Femur (tissue), 1 donor: ENCODE results near the gene LDLRAD4.

Experiments used
- DNase-seq: peaks from one replicate; pipeline ENCODE4 v3.0.0-alpha.2; 2017

LDLRAD4 gene

DNA sequence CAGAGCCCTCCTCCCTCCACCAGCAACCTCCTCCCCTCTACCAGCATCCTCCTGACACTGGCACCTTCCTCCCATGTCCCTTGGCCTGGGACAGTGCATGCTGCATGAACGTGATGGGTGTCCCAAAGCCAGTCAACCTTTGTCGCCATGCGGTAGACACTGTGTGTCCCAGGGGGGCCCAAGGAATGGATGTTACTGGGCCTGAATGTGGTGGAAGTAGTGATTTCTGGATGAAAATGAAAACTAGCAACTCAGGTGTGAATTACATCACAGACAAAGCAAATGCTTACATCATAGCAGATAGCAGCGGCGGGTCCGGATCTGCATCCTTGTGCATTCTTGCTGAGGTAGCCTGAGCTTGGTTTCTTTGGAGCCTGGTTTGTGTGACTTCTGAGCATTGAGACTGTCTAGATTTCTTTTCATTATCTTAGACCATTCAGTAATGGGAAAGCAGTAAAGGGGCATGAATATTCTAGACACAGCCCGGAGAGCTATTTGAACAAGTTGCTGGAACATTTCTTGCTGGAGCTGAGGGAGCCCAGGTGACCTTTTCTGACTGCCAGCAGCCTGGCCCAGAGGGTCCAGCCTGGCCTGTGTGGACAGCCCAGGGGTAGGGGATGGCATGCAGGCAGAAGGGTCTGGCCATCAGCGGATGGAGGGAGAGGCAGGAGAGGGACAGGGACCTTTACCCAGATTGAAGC, 407.4 kb downstream of the LDLRAD4 start:
- DNase-seq = no peak

DNA sequence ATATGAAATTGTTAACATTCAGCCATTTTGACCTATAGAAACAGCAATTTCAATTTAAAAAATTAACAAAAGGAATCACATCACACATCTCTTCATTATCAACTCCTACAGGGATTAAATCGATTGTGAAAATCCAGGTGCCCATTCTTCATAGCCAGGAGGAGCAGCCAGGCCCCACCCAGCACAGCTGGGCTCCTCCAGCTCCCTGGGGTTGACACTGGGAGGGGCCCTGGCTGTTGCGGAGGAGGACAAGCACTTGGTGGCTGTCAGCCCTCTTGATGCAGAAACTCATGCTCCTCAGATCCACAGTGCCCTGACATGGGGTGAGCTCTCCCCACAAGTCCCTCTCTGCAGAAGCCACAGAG, 408.0 kb downstream of the LDLRAD4 start:
- no peak for DNase-seq

DNA sequence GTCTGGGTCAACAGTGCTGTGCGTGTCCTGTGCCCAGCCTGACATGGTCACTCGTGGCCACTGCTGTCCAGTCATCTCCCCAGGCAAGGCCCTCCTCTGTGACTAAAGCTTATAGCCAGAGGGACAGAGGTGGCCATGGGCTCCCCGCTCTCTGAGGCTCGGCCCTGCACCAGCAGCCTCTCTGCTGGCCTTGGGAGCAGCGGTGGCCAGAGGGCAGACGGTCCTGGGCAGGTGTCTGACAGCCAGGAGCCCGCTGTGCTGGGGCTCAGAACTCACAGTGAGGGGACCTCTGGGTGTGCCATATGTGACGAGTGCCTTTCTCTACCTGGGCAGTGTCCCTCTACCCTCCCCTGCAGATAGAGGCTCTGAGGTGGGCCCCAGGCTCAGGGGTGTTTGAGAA, 409.1 kb downstream of the LDLRAD4 start:
- DNase-seq = peak; percentile 14

DNA sequence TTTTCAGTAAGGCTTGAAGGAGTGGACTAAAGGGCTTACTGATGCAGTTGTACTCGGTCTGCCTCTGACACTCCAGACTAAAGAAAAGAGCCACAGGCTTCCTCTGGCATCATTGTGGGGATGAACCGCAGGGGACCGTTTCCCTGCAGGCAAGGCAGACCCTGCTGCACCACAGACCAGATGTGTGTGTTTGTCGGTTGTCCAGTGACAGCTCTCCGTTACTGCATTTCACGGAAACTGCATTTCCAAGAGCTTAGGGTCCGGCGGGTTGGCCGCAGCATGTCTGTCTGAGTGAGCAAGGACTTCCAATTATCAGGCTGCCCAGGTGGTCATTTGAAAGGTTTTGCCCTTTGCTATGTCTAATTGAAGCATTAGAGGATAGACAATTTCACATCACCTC, 409.7 kb downstream of the LDLRAD4 start:
- peak; percentile 41 for DNase-seq

DNA sequence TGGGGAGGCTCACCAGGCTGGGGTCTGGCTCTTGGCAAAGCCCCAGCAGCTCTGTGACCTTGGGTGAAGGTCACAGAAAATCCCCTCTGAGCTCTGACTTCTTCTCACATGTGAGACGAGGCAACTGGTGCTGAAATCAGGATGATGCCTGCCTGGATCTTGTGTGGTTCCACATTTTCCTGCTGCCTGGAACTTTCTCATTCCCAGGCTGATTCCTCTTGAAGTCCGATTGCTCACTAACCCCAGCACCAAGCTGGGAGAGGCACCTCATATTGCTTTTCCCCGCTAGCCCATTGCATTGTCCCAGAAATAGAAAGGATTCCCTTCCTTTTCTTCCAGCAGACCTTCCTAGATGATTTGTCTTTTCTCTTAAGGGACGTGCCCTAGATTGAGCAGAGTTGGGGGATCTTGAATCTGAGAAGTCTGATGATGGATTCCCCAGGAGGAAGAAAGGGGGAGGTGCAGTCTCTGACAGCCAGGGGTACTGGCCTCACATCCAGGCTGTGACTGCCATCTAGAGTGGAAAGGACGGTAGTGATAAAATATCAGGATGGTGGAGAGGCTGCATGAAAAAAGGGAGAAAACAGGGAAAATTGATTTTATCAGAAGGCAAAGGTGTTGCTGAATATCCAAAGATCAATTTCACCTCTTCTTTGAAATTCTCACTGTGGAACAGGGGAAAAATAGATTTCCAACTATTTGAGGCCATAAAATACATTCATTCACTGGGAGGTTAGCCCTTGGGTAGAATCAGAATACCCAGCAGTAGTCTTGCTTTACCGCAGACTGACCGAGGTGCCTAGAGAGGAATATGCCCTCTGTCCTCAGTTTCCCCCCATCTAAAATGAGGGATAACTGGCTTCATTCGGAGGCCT, 411.5 kb downstream of the LDLRAD4 start:
- peak; percentile 82 for DNase-seq

DNA sequence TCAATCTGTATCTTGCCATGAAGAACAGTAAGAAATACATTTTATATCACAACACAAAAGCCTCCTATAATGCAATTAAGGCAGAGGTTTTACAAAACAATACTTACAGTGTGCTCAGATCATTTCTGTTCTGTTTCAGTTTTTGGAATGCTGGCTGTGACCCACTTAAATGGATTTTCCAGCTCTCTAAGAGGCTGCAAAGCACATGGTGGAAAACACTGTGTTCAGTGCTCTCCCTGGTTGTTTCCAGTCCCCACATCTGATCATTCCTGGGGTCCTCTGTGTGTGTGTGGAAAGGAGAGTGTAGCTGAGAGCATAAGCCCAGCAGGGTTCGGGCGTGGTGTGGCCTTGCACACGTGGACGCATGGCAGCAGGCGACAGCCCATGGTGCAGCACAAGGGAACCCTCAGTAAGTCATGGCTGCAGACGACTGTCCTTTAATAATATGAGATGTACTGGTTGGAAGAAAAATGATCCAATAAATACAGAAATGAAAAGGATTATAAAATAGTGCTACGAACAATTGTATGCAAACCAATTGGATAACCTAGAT, 412.2 kb downstream of the LDLRAD4 start:
- DNase-seq = peak; percentile 14

DNA sequence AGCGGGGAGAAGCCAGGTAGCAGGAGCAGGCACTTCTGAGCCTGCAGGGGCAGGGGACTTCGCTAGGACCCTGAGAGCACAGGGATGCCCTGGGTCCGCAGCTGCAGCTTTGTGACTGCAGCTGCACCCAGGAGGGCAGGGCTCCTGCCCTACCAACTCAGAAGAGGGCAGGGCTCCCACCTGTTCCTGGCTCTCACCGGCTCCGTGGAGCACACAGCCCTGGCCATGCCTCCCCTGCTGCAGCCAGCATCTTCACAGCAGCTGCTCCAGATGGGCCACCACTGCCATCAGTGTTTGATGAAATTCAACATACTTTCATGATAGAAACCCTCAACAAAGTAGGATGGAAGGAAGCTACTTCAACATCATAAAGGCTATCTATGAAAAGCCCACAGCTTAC, 415.1 kb downstream of the LDLRAD4 start:
- DNase-seq = no peak

DNA sequence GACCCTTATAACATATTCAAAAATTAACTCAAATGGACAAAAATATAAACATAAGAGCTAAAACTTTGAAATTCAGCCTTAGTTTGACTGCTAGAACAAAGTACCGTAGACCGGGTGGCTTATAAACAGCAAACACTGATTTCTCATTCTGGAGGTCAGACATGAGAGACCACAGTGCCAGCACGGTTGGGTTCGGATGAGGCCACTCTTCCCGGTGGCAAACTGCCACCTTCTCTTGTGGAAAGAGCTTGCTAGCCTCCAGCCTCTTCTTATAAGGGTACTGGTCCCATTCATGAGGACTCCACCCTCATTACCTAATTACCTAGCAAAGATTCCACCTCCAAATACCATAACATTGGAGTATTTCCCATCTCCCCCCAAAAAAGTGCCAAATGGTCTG, 416.5 kb downstream of the LDLRAD4 start:
- DNase-seq = peak; percentile 36

DNA sequence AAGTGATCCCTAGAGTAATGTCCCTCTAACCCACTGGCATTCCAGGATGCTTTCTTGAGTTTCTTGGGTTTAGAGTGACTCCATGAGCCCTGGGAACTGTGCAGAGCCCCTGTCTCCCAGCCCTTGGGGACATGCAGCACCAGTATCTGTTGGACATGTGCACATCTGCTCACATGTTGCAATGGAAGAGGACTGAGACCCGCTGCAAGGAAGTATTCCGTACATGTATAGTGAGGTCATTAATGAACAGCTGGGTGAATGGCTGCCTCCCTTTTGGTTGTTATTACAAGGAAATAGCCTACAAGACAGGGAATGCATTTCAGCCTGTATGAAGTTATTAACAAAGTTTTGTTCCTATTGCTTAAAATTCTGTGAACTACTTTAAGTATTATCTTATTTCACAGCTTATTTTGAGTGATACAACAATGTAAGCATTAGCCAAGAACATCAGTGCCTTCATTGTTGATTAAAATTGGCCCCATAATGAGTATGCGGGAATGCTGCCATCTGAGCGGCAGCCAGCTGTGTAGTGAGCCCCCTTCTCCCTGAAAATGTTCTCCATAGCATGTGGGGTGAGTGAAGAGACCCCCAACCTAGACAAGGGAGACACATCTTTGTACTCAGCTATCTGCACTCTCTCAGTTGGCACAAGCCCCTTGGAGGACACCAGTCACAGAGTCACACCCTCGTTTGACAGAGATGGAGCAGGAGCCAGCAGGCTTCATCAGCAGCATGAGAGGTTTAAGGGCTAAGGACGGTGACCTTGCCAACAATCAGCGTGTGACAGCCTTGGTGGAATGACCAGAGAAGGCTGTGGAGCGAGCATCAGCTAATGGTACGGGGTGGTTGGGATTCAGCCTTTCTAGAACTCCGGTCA, 420.4 kb downstream of the LDLRAD4 start:
- DNase-seq = no peak

DNA sequence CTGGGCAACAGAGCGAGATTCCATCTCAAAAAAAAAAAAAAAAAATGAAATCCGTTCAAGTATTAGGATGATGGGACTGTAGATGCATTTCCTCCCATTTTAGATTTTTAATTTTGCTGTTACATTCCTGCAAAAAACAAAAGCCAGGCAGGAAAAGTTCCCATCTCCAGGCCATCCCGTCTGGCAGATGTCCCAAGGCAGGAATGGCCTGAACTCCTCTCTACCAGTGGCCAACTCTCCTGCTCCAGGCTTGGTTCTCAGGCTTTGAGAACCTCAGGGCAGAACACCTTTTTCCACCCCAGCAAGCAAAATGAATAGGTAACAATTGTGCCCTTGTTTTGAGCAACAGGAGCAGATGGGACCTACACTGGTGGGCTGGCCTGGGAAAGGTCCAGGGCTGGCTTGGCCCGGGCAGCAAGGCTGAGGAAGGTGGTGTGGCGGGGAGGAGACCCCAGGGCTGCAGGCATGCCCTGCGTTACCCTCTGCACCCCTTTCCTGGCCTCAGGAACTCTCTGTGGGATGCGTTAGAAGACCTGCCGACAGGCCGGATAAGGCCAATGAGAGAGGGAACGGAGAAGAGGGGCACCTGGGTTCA, 421.8 kb downstream of the LDLRAD4 start:
- no peak for DNase-seq

DNA sequence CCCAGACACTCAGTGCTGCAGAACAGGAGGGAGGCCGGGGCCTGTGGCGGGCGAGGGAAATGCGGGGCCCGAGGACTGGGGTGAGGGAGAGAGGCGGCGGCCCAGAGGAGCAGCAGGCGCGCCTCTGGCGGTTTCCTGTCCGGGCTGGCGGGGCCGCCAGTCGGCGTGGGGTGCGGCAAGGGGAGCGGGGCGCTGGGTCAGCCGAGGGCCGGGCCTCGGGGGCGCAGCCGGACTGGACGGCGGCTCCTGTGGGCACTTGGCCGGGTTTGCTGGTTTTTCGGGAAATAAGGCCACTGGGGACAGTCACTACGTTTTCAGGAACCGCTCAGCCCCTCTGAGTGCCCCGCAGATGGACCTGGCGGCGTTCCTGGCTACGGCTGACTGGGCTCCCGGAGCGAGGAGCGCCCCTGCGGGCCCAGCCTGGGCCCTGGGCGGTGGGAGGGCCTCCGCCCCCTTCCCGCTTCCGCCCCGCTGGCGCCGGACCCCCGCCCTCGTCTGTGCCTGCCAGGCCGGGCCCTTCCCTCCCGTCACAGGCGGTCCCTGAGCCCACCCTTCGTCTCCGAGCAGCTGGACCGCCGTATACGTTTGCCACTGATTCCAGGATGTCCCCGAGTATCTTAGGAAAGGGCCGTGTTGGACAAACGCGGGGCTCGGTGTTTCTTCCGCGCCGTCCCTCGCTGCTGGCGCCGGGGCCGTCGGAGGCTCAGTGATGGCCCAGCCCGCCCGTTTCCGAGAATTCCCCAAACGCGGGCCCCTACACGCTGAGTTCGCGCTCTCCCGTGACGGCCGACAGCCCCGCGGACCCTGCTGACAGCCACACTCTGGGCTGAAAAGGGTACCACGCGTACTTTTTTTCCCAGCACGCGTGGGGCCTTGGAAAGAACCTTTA, 423.2 kb downstream of the LDLRAD4 start:
- DNase-seq = peak; percentile 67

DNA sequence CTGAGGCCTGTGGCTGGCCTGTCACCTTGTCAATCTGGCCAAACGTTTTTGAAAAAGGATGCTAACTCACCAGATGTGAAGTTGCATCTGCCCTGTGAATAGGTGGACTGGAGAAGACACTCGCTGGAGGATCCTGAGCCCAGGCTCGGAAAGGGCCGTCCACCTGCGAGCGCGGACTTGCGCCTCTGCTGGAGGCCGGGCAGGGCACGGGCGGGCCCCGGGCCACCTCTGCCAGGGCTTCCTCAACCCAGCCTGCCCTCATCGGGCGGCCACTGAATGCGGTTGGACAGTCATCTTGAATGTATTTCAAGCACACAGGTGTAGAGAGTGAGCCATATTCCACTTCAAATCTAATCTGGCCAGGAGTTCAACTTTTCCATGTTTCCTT, 423.9 kb downstream of the LDLRAD4 start:
- DNase-seq = no peak

DNA sequence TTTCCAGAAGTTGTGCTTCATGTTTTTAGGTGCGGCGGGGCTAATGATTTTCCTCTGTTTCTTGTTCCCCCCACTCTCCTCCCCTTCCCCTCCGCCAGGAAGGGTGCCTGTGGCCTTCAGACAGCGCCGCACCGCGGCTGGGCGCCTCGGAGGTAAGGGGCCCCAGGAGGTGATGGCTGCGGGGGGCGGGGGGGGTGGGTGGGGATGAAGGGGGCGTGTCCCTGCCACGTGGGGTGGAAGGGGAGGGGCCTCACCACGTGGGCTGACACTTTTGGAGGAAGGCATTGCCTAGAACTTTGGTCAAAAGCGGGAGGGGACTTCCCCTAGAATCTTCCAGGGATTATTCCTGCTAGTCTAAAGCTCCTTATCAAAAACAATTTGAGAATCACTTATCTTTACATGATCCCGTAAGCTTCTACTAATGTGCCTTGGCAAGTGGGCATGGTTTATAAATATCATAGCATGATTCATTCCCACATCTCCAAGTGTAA, 424.7 kb downstream of the LDLRAD4 start:
- DNase-seq = no peak

DNA sequence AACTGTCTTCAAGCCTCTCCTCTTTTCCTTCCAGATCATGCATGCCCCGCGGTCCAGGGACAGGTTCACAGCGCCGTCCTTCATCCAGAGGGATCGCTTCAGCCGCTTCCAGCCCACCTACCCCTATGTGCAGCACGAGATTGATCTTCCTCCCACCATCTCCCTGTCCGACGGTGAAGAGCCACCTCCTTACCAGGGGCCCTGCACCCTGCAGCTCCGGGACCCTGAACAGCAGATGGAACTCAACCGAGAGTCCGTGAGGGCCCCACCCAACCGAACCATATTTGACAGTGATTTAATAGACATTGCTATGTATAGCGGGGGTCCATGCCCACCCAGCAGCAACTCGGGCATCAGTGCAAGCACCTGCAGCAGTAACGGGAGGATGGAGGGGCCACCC, 426.5 kb downstream of the LDLRAD4 start:
- no peak for DNase-seq

DNA sequence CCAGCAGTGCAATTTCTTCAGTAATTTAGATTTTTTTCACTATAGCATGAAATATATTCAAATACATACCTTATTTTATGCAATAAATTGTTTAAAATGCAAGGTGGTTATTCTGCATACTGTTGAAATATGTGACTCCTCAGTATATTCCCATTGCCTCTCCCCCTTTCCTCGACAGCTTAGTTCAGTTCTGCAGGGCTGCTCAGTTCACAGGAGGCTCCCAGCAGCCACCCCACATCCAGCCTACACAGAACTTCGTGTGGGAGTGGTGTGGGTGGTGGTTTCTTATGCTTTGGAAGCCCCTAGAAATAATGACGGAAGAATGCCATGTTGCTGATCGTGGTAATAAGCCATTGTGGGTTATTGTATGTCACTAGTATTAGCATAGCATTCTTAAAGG, 428.1 kb downstream of the LDLRAD4 start:
- no peak for DNase-seq

DNA sequence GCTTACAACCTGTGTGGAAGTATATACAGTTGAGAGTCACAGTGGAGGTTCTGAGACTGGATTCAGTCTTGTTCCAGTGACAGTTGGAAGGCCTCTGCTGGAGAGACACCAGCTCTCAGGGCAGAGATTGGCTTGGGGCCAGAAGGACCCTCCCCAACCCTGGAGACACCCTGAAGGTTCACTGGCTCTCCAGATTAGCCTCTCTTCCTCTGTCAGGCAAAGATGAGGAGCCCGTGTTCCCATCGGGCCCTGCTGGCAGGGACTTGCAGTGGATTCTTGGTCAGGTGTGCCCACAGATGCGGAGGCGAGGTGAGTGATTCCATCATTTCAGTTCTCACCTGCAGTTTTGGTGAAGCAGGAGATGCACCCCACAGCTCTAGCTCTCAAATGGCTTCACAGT, 429.2 kb downstream of the LDLRAD4 start:
- DNase-seq = no peak

DNA sequence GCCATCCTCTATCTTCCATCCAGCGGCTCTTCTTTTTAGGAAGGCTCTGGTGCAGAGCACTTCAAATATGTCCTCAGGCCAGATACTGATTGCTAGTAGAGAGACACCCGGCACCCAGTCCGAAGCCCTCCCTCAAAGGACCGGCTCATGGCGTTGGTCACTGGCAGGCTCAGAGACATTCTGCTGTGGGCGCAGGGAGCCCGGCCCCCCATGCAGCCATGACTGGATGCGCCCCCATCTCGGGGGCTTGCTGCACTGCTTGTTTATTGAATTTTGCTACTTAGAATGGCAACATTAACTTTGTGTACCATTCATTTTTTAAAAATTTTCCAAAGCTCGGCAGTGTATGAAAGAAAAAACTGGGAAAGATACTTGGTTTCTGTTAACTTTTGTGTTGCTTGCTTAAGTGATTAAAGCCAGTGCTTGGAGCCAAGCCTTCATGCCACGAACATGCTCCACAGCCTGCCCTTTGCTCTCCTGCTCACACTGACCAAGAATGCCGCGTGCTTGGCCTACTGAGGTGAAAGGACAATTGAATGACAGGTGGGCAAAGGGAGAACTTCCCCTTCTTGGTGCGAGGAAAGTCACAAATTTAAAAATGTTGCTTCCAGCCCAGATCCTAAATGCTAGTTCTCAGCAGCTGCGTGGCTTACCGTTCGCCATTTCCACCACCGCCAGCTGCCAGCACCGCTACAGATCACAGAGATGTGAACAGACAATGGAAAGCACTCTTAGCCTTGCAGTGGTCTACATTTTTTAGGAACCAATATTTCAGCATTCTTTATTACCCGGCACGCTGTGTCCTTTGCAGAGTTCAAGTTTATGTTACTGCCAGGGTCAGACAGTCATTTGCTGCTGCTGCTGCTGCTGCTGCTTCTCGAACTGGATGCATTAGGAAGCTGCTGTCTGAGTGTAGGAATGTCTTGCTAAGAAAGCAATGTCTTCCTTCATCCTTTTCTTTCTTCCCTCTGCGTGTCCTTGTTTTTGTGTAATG, 431.1 kb downstream of the LDLRAD4 start:
- no peak for DNase-seq

DNA sequence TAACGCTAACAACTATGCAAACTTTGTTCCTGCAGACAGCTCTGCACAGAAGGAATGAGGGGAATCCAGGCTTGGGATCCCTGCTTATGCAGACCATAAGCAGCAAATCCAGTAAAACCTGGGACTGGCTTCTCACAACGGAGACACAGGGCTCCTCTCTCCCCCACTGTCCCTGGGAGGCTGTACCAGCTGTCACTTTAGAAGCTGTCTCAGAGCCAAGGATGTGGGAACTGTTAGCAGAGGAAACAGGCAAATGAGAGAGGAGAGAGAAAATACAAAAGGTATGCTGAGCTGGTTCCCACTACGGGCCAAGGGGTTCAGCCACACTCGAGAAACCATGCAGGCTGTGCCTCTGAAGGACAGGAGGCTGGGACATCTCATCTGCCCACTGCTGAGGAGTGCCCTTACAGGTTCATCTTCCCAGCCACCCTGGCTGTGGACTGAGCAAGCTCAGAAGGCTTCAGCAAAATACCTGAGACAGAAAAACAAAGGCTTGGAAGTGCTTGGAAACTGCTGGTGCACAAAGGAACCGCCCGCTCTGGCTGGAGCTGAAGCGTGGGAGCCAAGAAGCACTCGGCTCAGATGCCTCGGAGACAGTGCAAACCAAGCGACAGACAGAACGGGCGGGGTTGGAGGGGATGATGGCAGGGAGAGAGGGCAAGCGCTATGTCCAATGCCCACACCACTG, 435.3 kb downstream of the LDLRAD4 start:
- no peak for DNase-seq

DNA sequence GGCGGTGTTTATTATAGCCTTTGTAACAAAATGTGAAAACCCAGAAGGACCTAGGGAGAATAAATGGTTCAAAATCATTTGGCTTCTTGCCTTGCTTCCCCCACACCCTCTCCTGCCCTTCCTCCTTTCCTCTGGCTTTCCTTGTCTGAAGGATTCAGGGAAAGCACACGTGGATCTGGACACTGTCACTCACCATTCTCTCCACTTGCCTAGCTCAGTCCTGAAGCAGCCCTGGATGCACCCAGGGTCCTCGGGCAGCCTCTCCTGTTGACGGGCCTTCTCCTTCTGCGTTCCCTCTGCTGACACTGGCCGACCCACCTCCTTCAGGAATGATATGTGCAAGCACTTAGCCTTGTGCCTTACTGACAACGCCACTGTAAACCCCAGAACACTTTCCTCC, 439.4 kb downstream of the LDLRAD4 start:
- no peak for DNase-seq
